Stomach (tissue), 9 donors: ENCODE results near the gene COCH. TPM values are rescaled to one million over a fixed set of nuclear protein-coding genes. Genes with fewer than 3 reads are reported as not detected.

Source experiments
- DNase-seq, 2 donors: peaks; one replicate each; pipeline versions ENCODE4 v3.0.0 to v3.0.0-alpha.2; 2013 to 2019
- H3K27ac ChIP-seq, 5 donors: fragments of 200-600 bp in 4 of 5; sonication (generic) in 4 of 5; one replicate each; pipeline ENCODE4 v1.5.1; 2013 to 2019; ENCODE audit warnings: mild to moderate bottlenecking in 1 of 5, moderate library complexity in 1 of 5
- H3K27me3 ChIP-seq, 3 donors: fragments of 200-600 bp; sonication (generic); one replicate each; pipeline ENCODE4 v1.5.1; 2017 to 2019; ENCODE audit warnings: mixed run types in 1 of 3
- H3K36me3 ChIP-seq, 4 donors: fragments of 200-600 bp; sonication (generic); 1 replicate in 3 of 4; 2 replicates in 1 of 4; pipeline ENCODE4 v1.5.1; 2016 to 2019
- H3K4me1 ChIP-seq, 4 donors: fragments of 200-600 bp; sonication (generic); one replicate each; pipeline ENCODE4 v1.5.1; 2016 to 2019
- H3K4me3 ChIP-seq, 4 donors: fragments of 200-600 bp; sonication (generic) in 3 of 4; one replicate each; pipeline ENCODE4 v1.5.1; 2016 to 2019; ENCODE audit warnings: mild to moderate bottlenecking in 1 of 4
- H3K9me3 ChIP-seq, 4 donors: fragments of 200-600 bp; sonication (generic); one replicate each; pipeline ENCODE4 v1.5.1; 2016 to 2019
- CTCF ChIP-seq, 7 experiments: fragments of 450-650 bp in 4 of 7; fragments of 200-600 bp in 3 of 7; sonication (generic) in 3 of 7; IDR thresholded peaks; one replicate each; pipeline ENCODE4 v1.5.1; 2016 to 2019; ENCODE audit warnings: antibody characterized with exemption in 7 of 7, control low read depth in 2 of 7, mild to moderate bottlenecking in 1 of 7
- EP300 ChIP-seq: sonication (generic); formaldehyde crosslinking; IDR thresholded peaks from one replicate; pipeline ENCODE4 v1.6.1; 2017; ENCODE audit warnings: antibody characterized with exemption
- POLR2A ChIP-seq, 4 donors: fragments of 450-650 bp; IDR thresholded peaks; one replicate each; pipeline ENCODE4 v1.6.1; 2016; ENCODE audit warnings: antibody characterized with exemption in 4 of 4, control low read depth in 2 of 4, mild to moderate bottlenecking in 1 of 4, moderate library complexity in 1 of 4
- POLR2AphosphoS5 ChIP-seq, 3 donors: sonication (generic); formaldehyde crosslinking; IDR thresholded peaks; one replicate each; pipeline ENCODE4 v1.6.1; 2016; ENCODE audit warnings: antibody characterized with exemption in 3 of 3
- WGBS, 5 donors: extraction: QIAGEN DNeasy Blood & Tissue Kit in 3 of 5; methylation state at CpG; one replicate each; pipeline versions ENCODE4 v1.1.5 to v1.1.7; 2013 to 2018; 5-methylcytosine and 5-hydroxymethylcytosine counted together
- intact Hi-C: fragments of 100-400 bp; cut with DNase I; formaldehyde crosslinking; loops from one replicate; pipeline ENCODE4 v1.15.1; 2023; ENCODE audit warnings: low total_unique reads
- polyA plus RNA-seq, 3 donors: library from polyadenylated mRNA; stranded (reverse); fragments of 200-250 nt; gene quantifications; one replicate each; pipeline ENCODE4 v1.2.3, GENCODE V29; 2013
- total RNA-seq, 5 donors: library from RNA; depleted of rRNA; stranded (reverse); fragments of >200 nt; gene quantifications; one replicate each; pipeline versions ENCODE4 v1.1.0 to v1.2.3, GENCODE V29; 2014 to 2016
- donor health status: healthy with polysubstance abuse.
- donor health status: Bipolar disorder and iron deficiency.
- donor health status: healthy.

COCH gene
- total and polyA plus RNA-seq, 8 donors = 0.25 to 3.0 (median 1.2) TPM; not detected in 3

DNA sequence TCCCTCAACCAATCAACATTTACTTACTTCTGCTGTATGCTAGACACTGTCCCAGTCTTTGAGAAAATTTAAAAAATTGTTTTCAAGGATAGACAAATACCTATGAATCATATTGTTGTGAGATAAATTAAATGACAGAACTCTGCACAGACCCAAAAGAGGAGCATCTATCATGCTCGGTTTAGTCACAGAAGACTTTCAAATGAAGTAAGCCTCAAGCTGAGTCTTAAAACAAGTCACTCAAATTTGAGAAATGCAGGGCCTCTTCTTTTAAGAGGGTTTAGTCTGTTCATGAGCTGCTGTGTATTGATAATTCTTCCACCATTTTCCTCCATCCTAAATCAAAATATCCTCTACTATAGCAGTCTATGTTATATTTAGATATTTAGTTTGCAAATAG lies 24.4 kb upstream of the COCH start:
- no peak overlapping the region for H3K4me3 ChIP-seq
- no peaks in the 10 kb centered on the region for H3K4me1 ChIP-seq
- intact Hi-C loops = no loop called here
- TF ChIP-seq CTCF (IDR thresholded peaks at IDR 0.05) (no peak), POLR2A (IDR thresholded peaks at IDR 0.05) (no peak), POLR2AphosphoS5 (IDR thresholded peaks at IDR 0.05) (no peak), EP300 (no peak)
- no peaks in the 10 kb centered on the region for H3K9me3 ChIP-seq
- H3K36me3 ChIP-seq = no peaks in the 10 kb centered on the region
- H3K27me3 ChIP-seq = peaks cover 0 to 7% (median 0%) of the 10 kb centered on the region in 3 donors
- DNase-seq = no peak
- H3K27ac ChIP-seq = no peak overlapping the region
- 83 to 97% (median 93%) methylated on average over 1 of the region's 1 CpG for WGBS, 5 donors

DNA sequence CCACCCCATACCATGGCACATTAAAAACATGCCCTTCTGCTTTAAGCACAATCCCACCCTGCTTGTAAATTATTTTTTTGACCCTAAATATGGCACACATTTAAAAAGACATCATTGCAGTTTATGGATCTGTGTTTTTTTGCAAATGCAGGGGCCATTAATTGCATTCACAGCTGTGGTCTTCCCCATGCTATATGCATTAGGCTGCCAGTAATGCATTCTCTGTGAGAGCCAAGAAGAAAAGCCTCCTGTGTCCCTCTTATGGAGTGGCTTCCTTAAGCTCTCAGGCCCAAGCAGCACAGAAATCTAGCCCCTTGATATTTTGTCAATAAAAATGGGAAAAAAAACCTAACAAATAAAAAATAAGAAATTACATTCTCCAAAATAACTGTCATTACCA lies 20.4 kb upstream of the COCH start:
- Histone ChIP-seq H3K36me3 (no peaks in the 10 kb centered on the region), H3K4me3 (no peak overlapping the region), H3K4me1 (no peaks in the 10 kb centered on the region), H3K27me3 (peaks cover 0 to 4% (median 0%) of the 10 kb centered on the region in 3 donors), H3K9me3 (no peaks in the 10 kb centered on the region), H3K27ac (no peak overlapping the region)
- DNase-seq = no peak
- TF ChIP-seq CTCF (IDR thresholded peaks at IDR 0.05) (no peak), POLR2AphosphoS5 (IDR thresholded peaks at IDR 0.05) (no peak), EP300 (no peak), POLR2A (IDR thresholded peaks at IDR 0.05) (no peak)
- intact Hi-C loops = no loop called here

DNA sequence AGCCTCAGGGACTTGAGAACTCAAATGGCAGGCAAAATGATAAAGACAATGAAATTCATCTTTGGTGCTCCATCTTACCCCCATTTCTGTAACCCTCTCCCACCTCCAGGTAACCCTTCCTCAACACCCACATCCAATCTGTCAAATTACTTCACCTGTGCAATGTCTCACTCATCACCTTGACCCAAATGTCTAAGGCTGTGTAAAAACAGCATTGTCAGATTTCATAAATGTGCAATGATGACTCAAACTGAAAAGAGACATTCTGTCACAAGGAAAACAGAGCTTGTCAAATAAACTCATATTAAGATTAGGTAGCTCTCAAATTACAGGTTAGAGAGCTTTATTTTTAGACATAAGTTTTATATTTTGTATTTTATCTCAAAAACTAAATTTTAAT lies 19.9 kb upstream of the COCH start:
- Histone ChIP-seq H3K4me3 (no peak overlapping the region), H3K4me1 (no peaks in the 10 kb centered on the region), H3K36me3 (no peaks in the 10 kb centered on the region), H3K9me3 (no peaks in the 10 kb centered on the region), H3K27me3 (no peaks in the 10 kb centered on the region), H3K27ac (no peak overlapping the region)
- TF ChIP-seq POLR2A (IDR thresholded peaks at IDR 0.05) (no peak), CTCF (IDR thresholded peaks at IDR 0.05) (no peak), POLR2AphosphoS5 (IDR thresholded peaks at IDR 0.05) (no peak), EP300 (no peak)
- no peak for DNase-seq
- intact Hi-C loops = no loop called here

DNA sequence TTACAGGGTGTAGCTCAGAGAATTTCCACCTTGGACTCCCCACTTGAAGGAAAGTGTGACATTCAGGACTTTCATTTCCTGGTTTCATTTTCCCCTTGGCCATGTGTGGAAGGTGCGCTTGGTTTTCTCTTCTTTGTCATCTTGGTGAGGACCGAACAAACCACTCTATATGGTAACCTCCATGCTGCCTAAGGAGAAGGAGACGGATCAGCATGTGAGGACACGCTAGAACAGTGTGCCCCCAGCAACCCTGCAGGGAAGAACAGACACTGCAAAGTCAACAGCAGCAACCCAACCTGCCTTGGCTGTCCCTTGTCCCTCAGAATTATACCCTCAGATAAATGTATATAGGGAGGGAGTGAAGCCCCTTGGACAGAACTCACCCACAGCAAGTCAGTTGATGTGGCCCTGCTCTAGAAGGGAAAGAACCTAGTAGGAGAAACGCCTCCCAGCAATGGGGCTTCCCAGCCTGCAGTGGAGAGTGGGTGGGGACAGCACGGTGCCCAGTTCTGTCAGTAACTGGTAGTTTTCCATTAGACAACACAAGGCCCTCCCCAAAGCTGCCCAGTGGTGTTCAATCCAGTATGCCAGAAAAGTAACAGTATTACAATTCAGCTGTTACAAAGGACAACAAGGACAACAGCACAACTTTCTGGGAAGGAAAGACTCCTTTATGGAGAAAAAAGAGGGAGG lies 18.9 kb upstream of the COCH start:
- no peaks in the 10 kb centered on the region for H3K27me3 ChIP-seq
- no peak for DNase-seq
- 83 to 90% (median 85%) methylated on average over 6 of the region's 6 CpGs for WGBS, 5 donors
- intact Hi-C loops = no loop called here
- TF ChIP-seq POLR2A (IDR thresholded peaks at IDR 0.05) (no peak), CTCF (IDR thresholded peaks at IDR 0.05) (no peak), EP300 (no peak), POLR2AphosphoS5 (IDR thresholded peaks at IDR 0.05) (no peak)
- no peak overlapping the region for H3K4me3 ChIP-seq
- H3K27ac ChIP-seq = no peak overlapping the region
- H3K36me3 ChIP-seq = no peaks in the 10 kb centered on the region
- no peaks in the 10 kb centered on the region for H3K9me3 ChIP-seq
- no peaks in the 10 kb centered on the region for H3K4me1 ChIP-seq
